ENCODE data around the gene VEPH1.

The VEPH1 gene

DNA sequence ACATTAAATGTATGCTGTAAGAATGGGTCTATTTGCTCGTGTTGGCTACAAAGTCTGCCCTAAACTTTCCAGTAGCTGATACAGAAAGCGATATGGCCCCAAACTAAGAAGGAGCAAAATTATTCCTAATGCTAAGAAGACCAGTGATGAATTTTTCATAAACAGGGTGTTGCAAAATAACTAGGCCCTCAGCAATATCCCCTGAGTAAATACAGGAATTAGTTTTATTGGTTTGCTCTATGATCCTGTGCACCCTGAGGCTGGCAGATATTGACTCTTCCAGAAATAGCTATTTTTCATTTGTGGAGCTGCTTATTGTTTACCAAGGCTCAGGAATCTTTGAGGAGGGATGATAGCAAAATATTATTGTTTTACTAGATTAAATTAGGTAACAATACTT is 282.3 kb downstream of the VEPH1 start:
- no peak for DNase-seq

DNA sequence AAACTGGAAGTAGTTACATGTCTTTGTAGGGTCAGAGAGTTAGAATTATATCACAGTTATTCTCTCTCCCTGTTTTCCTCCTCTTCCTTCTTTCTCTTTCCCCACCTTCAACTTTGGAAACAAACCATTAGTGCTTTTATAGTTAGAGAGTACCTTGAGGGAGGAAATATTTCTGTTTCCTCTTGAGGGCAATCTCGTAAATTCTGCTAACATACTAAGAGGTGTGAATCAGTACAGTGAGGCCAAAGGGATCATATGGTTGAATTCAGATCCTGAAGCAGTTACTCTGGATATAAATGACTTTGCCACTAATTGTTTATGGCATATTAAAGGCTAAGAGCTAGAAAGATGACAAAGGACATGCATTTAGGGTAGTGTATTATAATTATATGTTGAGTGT is 283.0 kb downstream of the VEPH1 start:
- DNase-seq = no peak

DNA sequence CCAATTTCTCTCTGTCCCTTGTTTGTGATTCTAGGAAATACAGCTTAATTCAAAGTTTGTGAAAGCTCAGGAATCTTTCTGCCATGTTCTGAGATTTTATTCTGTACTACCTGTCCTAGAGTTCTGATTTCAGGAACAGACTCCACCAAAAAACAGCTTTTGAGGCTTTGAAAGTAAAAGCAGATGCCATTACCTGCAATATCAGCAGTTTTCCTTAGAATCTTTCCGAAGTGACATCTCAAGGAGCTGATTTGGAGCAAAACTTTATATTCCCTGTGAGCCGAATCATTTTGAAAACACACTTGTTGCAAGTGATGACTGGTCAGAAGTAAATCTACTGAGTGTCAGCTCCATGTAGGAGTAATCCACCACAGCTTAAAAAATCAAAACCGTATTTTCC is 284.0 kb downstream of the VEPH1 start:
- DNase-seq = no peak
